GM23338 (cell line): ENCODE data around the gene ERFE. TPM values are rescaled to one million over a fixed set of nuclear protein-coding genes. Genes with fewer than 3 reads are reported as not detected.

ENCODE experiments used
- ATAC-seq: fragments of 200-7000 bp; cut with Tn5 transposase; 3 replicates; pipeline ENCODE4 v1.9.1; 2020
- DNase-seq: peaks from one replicate; pipeline ENCODE4 v3.0.0-alpha.2; 2015; ENCODE audit warnings: low spot score
- H2AFZ ChIP-seq: fragments of 200-600 bp; sonication (generic); 2 replicates; pipeline ENCODE4 v1.8.0; 2016; ENCODE audit warnings: antibody characterized with exemption, mild to moderate bottlenecking, moderate library complexity
- H3F3A ChIP-seq: fragments of 200-600 bp; sonication (generic); replicated peaks from 2 replicates; pipeline ENCODE4 v1.8.0; 2017; ENCODE audit warnings: antibody characterized with exemption, mixed run types, low read depth
- H3K27ac ChIP-seq: fragments of 200-600 bp; sonication (generic); 2 replicates; pipeline ENCODE4 v1.6.1; 2016; ENCODE audit warnings: low read depth
- H3K27me3 ChIP-seq: fragments of 200-600 bp; sonication (generic); 2 replicates; pipeline ENCODE4 v1.8.0; 2016; ENCODE audit warnings: mild to moderate bottlenecking, mixed run types, moderate library complexity; ENCODE audit not compliant: insufficient read depth
- H3K36me3 ChIP-seq: fragments of 200-600 bp; sonication (generic); 2 replicates; pipeline ENCODE4 v1.8.0; 2016; ENCODE audit warnings: mild to moderate bottlenecking; ENCODE audit not compliant: insufficient read depth
- H3K4me1 ChIP-seq: fragments of 200-600 bp; sonication (generic); 2 replicates; pipeline ENCODE4 v1.8.0; 2016; ENCODE audit warnings: mild to moderate bottlenecking, moderate library complexity; ENCODE audit not compliant: insufficient read depth
- H3K4me2 ChIP-seq: fragments of 200-600 bp; sonication (generic); 2 replicates; pipeline ENCODE4 v1.7.1; 2017; ENCODE audit warnings: mixed run types
- H3K4me3 ChIP-seq: fragments of 200-600 bp; sonication (generic); 2 replicates; pipeline ENCODE4 v1.6.1; 2016; ENCODE audit warnings: mixed run types
- H3K79me2 ChIP-seq: fragments of 200-600 bp; sonication (generic); replicated peaks from 2 replicates; pipeline ENCODE4 v1.8.0; 2017; ENCODE audit warnings: mild to moderate bottlenecking; ENCODE audit not compliant: insufficient read depth
- H3K9me2 ChIP-seq: fragments of 200-600 bp; sonication (generic); 2 replicates; pipeline ENCODE4 v1.8.0; 2017; ENCODE audit not compliant: insufficient read depth
- H4K20me1 ChIP-seq: fragments of 200-600 bp; sonication (generic); replicated peaks from 2 replicates; pipeline ENCODE4 v1.8.0; 2017; ENCODE audit warnings: mild to moderate bottlenecking; ENCODE audit not compliant: insufficient read depth
- H3K27ac Mint-ChIP-seq: 2 replicates; pipeline ENCODE4 v1.8.0; 2020; ENCODE audit warnings: inconsistent platforms, mild to moderate bottlenecking, moderate library complexity, mixed read lengths
- H3K27me3 Mint-ChIP-seq: 3 replicates; pipeline ENCODE4 v1.8.0; 2022; ENCODE audit warnings: low read depth, mild to moderate bottlenecking, moderate library complexity, mixed read lengths, inconsistent platforms; ENCODE audit not compliant: insufficient read depth, poor library complexity
- H3K36me3 Mint-ChIP-seq: 3 replicates; pipeline ENCODE4 v1.8.0; 2021; ENCODE audit warnings: low read depth, mild to moderate bottlenecking, inconsistent platforms, moderate library complexity, mixed read lengths
- H3K4me1 Mint-ChIP-seq: 3 replicates; pipeline ENCODE4 v1.8.0; 2020; ENCODE audit warnings: mild to moderate bottlenecking, inconsistent platforms, mixed read lengths
- H3K4me3 Mint-ChIP-seq: 3 replicates; pipeline ENCODE4 v1.8.0; 2021; ENCODE audit warnings: moderate library complexity, mild to moderate bottlenecking, inconsistent platforms, mixed read lengths
- H3K9me3 Mint-ChIP-seq: 3 replicates; pipeline ENCODE4 v1.8.0; 2020; ENCODE audit warnings: moderate library complexity, mild to moderate bottlenecking, inconsistent platforms, mixed read lengths
- CREB1 ChIP-seq: fragments of 250-450 bp; sonication (Bioruptor Pico); IDR thresholded peaks from 2 replicates; pipeline ENCODE4 v1.5.0; 2020; ENCODE audit warnings: low read depth, mild to moderate bottlenecking, moderate library complexity
- CTCF ChIP-seq, 2 experiments: fragments of 200-600 bp in 1 of 2; sonication (generic) in 1 of 2; conservative IDR thresholded peaks; 2 replicates each; pipeline versions ENCODE4 v1.5.1 to v1.6.1; 2016 to 2017; ENCODE audit warnings: antibody characterized with exemption in 2 of 2, low read depth in 2 of 2, mild to moderate bottlenecking in 2 of 2, moderate library complexity in 1 of 2
- ETS1 ChIP-seq: IDR thresholded peaks from 2 replicates; pipeline ENCODE4 v1.6.1; 2016; ENCODE audit warnings: antibody characterized with exemption
- EZH2 ChIP-seq: fragments of 200-600 bp; sonication (generic); IDR thresholded peaks from one replicate; pipeline ENCODE4 v1.8.0; 2017; ENCODE audit warnings: antibody characterized with exemption, mild to moderate bottlenecking, low read depth; ENCODE audit not compliant: unreplicated experiment
- EZH2phosphoT487 ChIP-seq: fragments of 200-600 bp; sonication (generic); IDR thresholded peaks from one replicate; pipeline ENCODE4 v1.8.1; 2018; ENCODE audit warnings: antibody characterized with exemption; ENCODE audit not compliant: unreplicated experiment
- JUNB ChIP-seq: IDR thresholded peaks from one replicate; pipeline ENCODE4 v1.6.1; 2016; ENCODE audit warnings: antibody characterized with exemption; ENCODE audit not compliant: unreplicated experiment
- NANOG ChIP-seq: IDR thresholded peaks from 2 replicates; pipeline ENCODE4 v1.6.1; 2016; ENCODE audit warnings: antibody characterized with exemption, borderline replicate concordance
- POLR2AphosphoS5 ChIP-seq: IDR thresholded peaks from 2 replicates; pipeline ENCODE4 v1.6.1; 2016; ENCODE audit warnings: antibody characterized with exemption, low read depth
- REST ChIP-seq: IDR thresholded peaks from one replicate; pipeline ENCODE4 v1.6.1; 2018; ENCODE audit warnings: antibody characterized with exemption; ENCODE audit not compliant: unreplicated experiment
- STAT1 ChIP-seq: IDR thresholded peaks from one replicate; pipeline ENCODE4 v1.6.1; 2016; ENCODE audit warnings: antibody characterized with exemption; ENCODE audit not compliant: unreplicated experiment
- ZNF114 ChIP-seq: fragments of 250-450 bp; sonication (Bioruptor Pico); IDR thresholded peaks from 2 replicates; pipeline ENCODE4 v1.5.0; 2020; ENCODE audit warnings: mild to moderate bottlenecking, moderate library complexity
- ZNF331 ChIP-seq: fragments of 250-450 bp; sonication (Bioruptor Pico); IDR thresholded peaks from 2 replicates; pipeline ENCODE4 v1.5.0; 2020; ENCODE audit warnings: low read depth, mild to moderate bottlenecking, moderate library complexity
- ZNF462 ChIP-seq: fragments of 250-450 bp; sonication (Bioruptor Pico); IDR thresholded peaks from 2 replicates; pipeline ENCODE4 v1.5.0; 2020; ENCODE audit warnings: mild to moderate bottlenecking, moderate library complexity
- polyA plus RNA-seq: library from polyadenylated mRNA; unstranded; fragments of >200 nt; fragmentation: Nextera tagmentation; extraction: Ambion mirVana; gene quantifications from 2 replicates; pipeline ENCODE4 v1.2.1, GENCODE V29; 2016
- total RNA-seq: library from RNA; depleted of rRNA; stranded (reverse); fragments of >200 nt; shearing (Covaris generic); gene quantifications from 2 replicates; pipeline ENCODE4 v1.2.3, GENCODE V29; 2014

ERFE gene
- total and polyA plus RNA-seq, 2 experiments from 2014 or later = 1.0 to 3.3 TPM

- Histone ChIP-seq H3K4me1 (no peaks in the 10 kb centered on the region), H2AFZ (peak overlapping the region; percentile 97), H3K4me3 (no peak overlapping the region), H3K4me2 (peak overlapping the region; percentile 72; the same call in 1 of the 2 replicates), H3K27ac (no peak overlapping the region), H3K79me2 (no peaks in the 10 kb centered on the region), H3K27me3 (no peaks in the 10 kb centered on the region), H3F3A (peaks cover 9% of the 10 kb centered on the region; the same call in 1 of the 2 replicates), H3K36me3 (no peaks in the 10 kb centered on the region), H3K9me2 (no peaks in the 10 kb centered on the region), H4K20me1 (no peaks in the 10 kb centered on the region)
- H3K4me3 Mint-ChIP-seq = no peak overlapping the region
- ATAC-seq (no peak), DNase-seq (no peak)
- no peak overlapping the region for H3K27ac Mint-ChIP-seq
- no peak for TF ChIP-seq EZH2phosphoT487
- no peak for TF ChIP-seq POLR2AphosphoS5
- TF ChIP-seq ZNF331 = no peak
- no peak for TF ChIP-seq ETS1
- no peak for TF ChIP-seq CTCF (conservative IDR thresholded peaks at IDR 0.05; ENCODE audit: low read depth in 2 of 2)
- TF ChIP-seq NANOG = no peak
- no peak for TF ChIP-seq ZNF462 (CRISPR knock-in tag)
- TF ChIP-seq ZNF114 (CRISPR knock-in tag) = no peak
- no peak for TF ChIP-seq JUNB
- TF ChIP-seq STAT1 = no peak
- no peak for TF ChIP-seq EZH2
- no peak for TF ChIP-seq REST
- TF ChIP-seq CREB1 (CRISPR knock-in tag) = no peak
- H3K27me3 Mint-ChIP-seq = peaks cover 10% of the 10 kb centered on the region
- H3K9me3 Mint-ChIP-seq = no peaks in the 10 kb centered on the region
- H3K4me1 Mint-ChIP-seq = peaks cover 5% of the 10 kb centered on the region; the same call in 1 of the 3 replicates
- H3K36me3 Mint-ChIP-seq = no peaks in the 10 kb centered on the region
These were observed 29.4 kb upstream of the ERFE start for GRCh38 chr2:238129166-238130010.
